ENCODE results near the gene MAP3K8. TPM values are rescaled to one million over a fixed set of nuclear protein-coding genes. Genes with fewer than 3 reads are reported as not detected.
A peak's percentile ranks its signal among the peaks of the same experiment; 100 is the strongest.

The MAP3K8 gene
- total and polyA plus RNA-seq, 2 donors (not counting 1 experiment from before 2014, with no cell fraction given): 97.0 to 99.2 TPM

GRCh38 chr10:30467651-30468338, 33.8 kb downstream of the MAP3K8 start:
- H3K9me3 Mint-ChIP-seq (ENCODE audit: insufficient read depth): no peaks in the 10 kb centered on the region
- peaks cover 29% of the 10 kb centered on the region for H3K4me1 Mint-ChIP-seq
- peaks cover 0 to under 1% of the 10 kb centered on the region in 2 experiments for H3K36me3 ChIP-seq (replicated peaks in 1 of 2; ENCODE audit: control extremely low read depth in 1 of 2, control insufficient read depth in 1 of 2, extremely low read depth in 1 of 2, insufficient read depth in 2 of 2, low read length in 1 of 2)
- no CpG with 5 or more reads among the region's 4 CpGs for WGBS (ENCODE audit: insufficient coverage)
- H3K27me3 ChIP-seq (replicated peaks in 1 of 4; ENCODE audit: control extremely low read depth in 1 of 4, control insufficient read depth in 3 of 4, insufficient read depth in 4 of 4, low read length in 3 of 4): no peaks in the 10 kb centered on the region
- ATAC-seq (ENCODE audit: low read depth): peak; percentile 73
- ChIA-PET POLR2A (interaction anchor here (0.6 to 0.7 kb wide), 2 partner anchors 17 to 37 kb away, joined by 3 to 6 read pairs; no protein-coding TSS in a partner anchor), CTCF (interaction anchor here (0.6 to 2.1 kb wide), 10 partner anchors 12 to 123 kb away, joined by 3 to 10 read pairs (median 4); partner anchors contain the start of gene MAP3K8)
- peak overlapping the region; percentile 35 for H3K4me3 Mint-ChIP-seq
- H3K9ac ChIP-seq (ENCODE audit: low read length): no peak overlapping the region
- peak overlapping the region; percentile 66 for H3K27ac Mint-ChIP-seq
- H4K20me1 ChIP-seq (ENCODE audit: control insufficient read depth, insufficient read depth, low read length, poor library complexity, severe bottlenecking): no peaks in the 10 kb centered on the region
- H3K4me3 ChIP-seq (ENCODE audit: control extremely low read depth in 1 of 5, extremely low read depth in 1 of 5, insufficient read depth in 1 of 5, low read depth in 2 of 5, low read length in 4 of 5): peak overlapping the region in 2 of 5 experiments; percentile 15 to 34
- no peaks in the 10 kb centered on the region for H3K9me3 ChIP-seq (ENCODE audit: control extremely low read depth in 1 of 3, control insufficient read depth in 2 of 3, insufficient read depth in 1 of 3, low read length in 2 of 3)
- H2AFZ ChIP-seq (ENCODE audit: insufficient read depth, low read depth, low read length, poor library complexity, severe bottlenecking): no peak overlapping the region
- no peaks in the 10 kb centered on the region for H3K27me3 Mint-ChIP-seq
- peaks cover 21 to 22% of the 10 kb centered on the region in 2 donors for H3K4me1 ChIP-seq (ENCODE audit: control insufficient read depth in 2 of 2, insufficient read depth in 2 of 2, low read length in 2 of 2)
- intact Hi-C loops (cut with micrococcal nuclease): no loop called here
- TF ChIP-seq EZH2 (IDR thresholded peaks at IDR 0.05; ENCODE audit: borderline replicate concordance, insufficient read depth, low read depth, low read length, poor library complexity, severe bottlenecking): no peak
- TF ChIP-seq, protein P1, sequence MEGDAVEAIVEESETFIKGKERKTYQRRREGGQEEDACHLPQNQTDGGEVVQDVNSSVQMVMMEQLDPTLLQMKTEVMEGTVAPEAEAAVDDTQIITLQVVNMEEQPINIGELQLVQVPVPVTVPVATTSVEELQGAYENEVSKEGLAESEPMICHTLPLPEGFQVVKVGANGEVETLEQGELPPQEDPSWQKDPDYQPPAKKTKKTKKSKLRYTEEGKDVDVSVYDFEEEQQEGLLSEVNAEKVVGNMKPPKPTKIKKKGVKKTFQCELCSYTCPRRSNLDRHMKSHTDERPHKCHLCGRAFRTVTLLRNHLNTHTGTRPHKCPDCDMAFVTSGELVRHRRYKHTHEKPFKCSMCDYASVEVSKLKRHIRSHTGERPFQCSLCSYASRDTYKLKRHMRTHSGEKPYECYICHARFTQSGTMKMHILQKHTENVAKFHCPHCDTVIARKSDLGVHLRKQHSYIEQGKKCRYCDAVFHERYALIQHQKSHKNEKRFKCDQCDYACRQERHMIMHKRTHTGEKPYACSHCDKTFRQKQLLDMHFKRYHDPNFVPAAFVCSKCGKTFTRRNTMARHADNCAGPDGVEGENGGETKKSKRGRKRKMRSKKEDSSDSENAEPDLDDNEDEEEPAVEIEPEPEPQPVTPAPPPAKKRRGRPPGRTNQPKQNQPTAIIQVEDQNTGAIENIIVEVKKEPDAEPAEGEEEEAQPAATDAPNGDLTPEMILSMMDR (IDR thresholded peaks at IDR 0.05): no peak
- H3K27ac ChIP-seq (ENCODE audit: low read length in 2 of 2): peak overlapping the region; percentile 24 to 39
- H3K4me2 ChIP-seq (replicated peaks; ENCODE audit: low read depth, low read length, poor library complexity, severe bottlenecking): peak overlapping the region; percentile 71
- peaks cover 4% of the 10 kb centered on the region for H3K79me2 ChIP-seq (ENCODE audit: control insufficient read depth, insufficient read depth, low read length)
- peak; percentile 66 for DNase-seq

All from B cell (primary cell).